Spleen (tissue), 11 donors: Measurements from ENCODE around the gene ACADS. TPM values are rescaled to one million over a fixed set of nuclear protein-coding genes. Genes with fewer than 3 reads are reported as not detected.

Experiments
- DNase-seq: peaks from one replicate; pipeline ENCODE4 v3.0.0-alpha.2; 2020
- H3K27ac ChIP-seq, 8 donors: fragments of 200-600 bp; sonication (generic) in 7 of 8; 1 replicate in 4 of 8; 2 replicates in 4 of 8; pipeline versions ENCODE4 v1.5.0 to v1.8.0; 2016 to 2021; ENCODE audit warnings: inconsistent platforms in 4 of 8, mild to moderate bottlenecking in 4 of 8, moderate library complexity in 1 of 8
- H3K27me3 ChIP-seq, 7 donors: fragments of 200-600 bp; sonication (generic) in 6 of 7; replicated peaks in 1 of 7; 1 replicate in 4 of 7; 2 replicates in 3 of 7; pipeline versions ENCODE4 v1.5.0 to v1.8.0; 2016 to 2021; ENCODE audit warnings: inconsistent platforms in 3 of 7, mild to moderate bottlenecking in 1 of 7
- H3K36me3 ChIP-seq, 6 donors: fragments of 200-600 bp; sonication (generic) in 5 of 6; 1 replicate in 4 of 6; 2 replicates in 2 of 6; pipeline versions ENCODE4 v1.5.0 to v1.8.0; 2016 to 2021; ENCODE audit warnings: inconsistent platforms in 2 of 6
- H3K4me1 ChIP-seq, 6 donors: fragments of 200-600 bp; sonication (generic) in 5 of 6; 1 replicate in 3 of 6; 2 replicates in 3 of 6; pipeline versions ENCODE4 v1.5.0 to v1.8.0; 2016 to 2021; ENCODE audit warnings: inconsistent platforms in 3 of 6
- H3K4me3 ChIP-seq, 8 donors: fragments of 200-600 bp; sonication (generic) in 7 of 8; 1 replicate in 4 of 8; 2 replicates in 4 of 8; pipeline versions ENCODE4 v1.5.0 to v1.8.0; 2016 to 2021; ENCODE audit warnings: inconsistent platforms in 4 of 8, mild to moderate bottlenecking in 4 of 8, moderate library complexity in 2 of 8
- H3K9me3 ChIP-seq, 8 donors: fragments of 200-600 bp; sonication (generic) in 7 of 8; 1 replicate in 4 of 8; 2 replicates in 4 of 8; pipeline versions ENCODE4 v1.5.0 to v1.8.0; 2016 to 2021; ENCODE audit warnings: inconsistent platforms in 4 of 8
- CTCF ChIP-seq, 11 experiments: fragments of 200-600 bp in 7 of 11; fragments of 450-650 bp in 4 of 11; sonication (generic) in 4 of 11; IDR thresholded peaks in 8 of 11; conservative IDR thresholded peaks in 3 of 11; 1 replicate in 7 of 11; 2 replicates in 4 of 11; pipeline versions ENCODE4 v1.4.0 to v1.8.0; 2016 to 2021; ENCODE audit warnings: antibody characterized with exemption in 11 of 11, inconsistent platforms in 4 of 11, mild to moderate bottlenecking in 1 of 11
- POLR2A ChIP-seq, 3 donors: fragments of 450-650 bp; IDR thresholded peaks; one replicate each; pipeline ENCODE4 v1.5.1; 2017; ENCODE audit warnings: antibody characterized with exemption in 3 of 3, mild to moderate bottlenecking in 1 of 3
- POLR2AphosphoS5 ChIP-seq, 3 donors: sonication (generic); formaldehyde crosslinking; IDR thresholded peaks; one replicate each; pipeline ENCODE4 v1.5.1; 2017; ENCODE audit warnings: antibody characterized with exemption in 3 of 3
- whole genome bisulfite sequencing, 5 donors: extraction: QIAGEN DNeasy Blood & Tissue Kit in 3 of 5; methylation state at CpG; one replicate each; pipeline versions ENCODE4 v1.1.5 to v1.1.7; 2013 to 2018; 5-methylcytosine and 5-hydroxymethylcytosine counted together
- intact Hi-C: fragments of 100-400 bp; cut with DNase I; formaldehyde crosslinking; loops from one replicate; pipeline ENCODE4 v1.15.0; 2023; ENCODE audit warnings: low total_unique reads
- polyA plus RNA-seq, 3 donors: library from polyadenylated mRNA; stranded (reverse); fragments of 200-250 nt; gene quantifications; one replicate each; pipeline ENCODE4 v1.2.1, GENCODE V29; 2013
- total RNA-seq, 7 donors: library from RNA; depleted of rRNA in 3 of 7; stranded (reverse); fragments of >200 nt in 3 of 7; fragmentation: NEBNext Ultra II Directional in 4 of 7; extraction: Animal tissue kit (Norgen Biotek cat#: 25700) in 4 of 7; gene quantifications; one replicate each; pipeline versions ENCODE4 v1.1.0 to v1.2.1, GENCODE V29; 2016 to 2021
- donor health status: healthy with polysubstance abuse.
- donor health status: DM: no; HTN: no; CAD: no; lungs with moderate emphysema.
- donor health status: DM: no; HTN: no; CAD: no.
- donor health status: Bipolar disorder and iron deficiency.
- donor health status: healthy.
- donor health status: DM: no; HTN: no; CAD: no.
- donor health status: DM: yes; HTN: yes; CAD: no.

The ACADS gene
- total and polyA plus RNA-seq, 10 donors = 21.2 to 66.4 (median 37.6) TPM

DNA sequence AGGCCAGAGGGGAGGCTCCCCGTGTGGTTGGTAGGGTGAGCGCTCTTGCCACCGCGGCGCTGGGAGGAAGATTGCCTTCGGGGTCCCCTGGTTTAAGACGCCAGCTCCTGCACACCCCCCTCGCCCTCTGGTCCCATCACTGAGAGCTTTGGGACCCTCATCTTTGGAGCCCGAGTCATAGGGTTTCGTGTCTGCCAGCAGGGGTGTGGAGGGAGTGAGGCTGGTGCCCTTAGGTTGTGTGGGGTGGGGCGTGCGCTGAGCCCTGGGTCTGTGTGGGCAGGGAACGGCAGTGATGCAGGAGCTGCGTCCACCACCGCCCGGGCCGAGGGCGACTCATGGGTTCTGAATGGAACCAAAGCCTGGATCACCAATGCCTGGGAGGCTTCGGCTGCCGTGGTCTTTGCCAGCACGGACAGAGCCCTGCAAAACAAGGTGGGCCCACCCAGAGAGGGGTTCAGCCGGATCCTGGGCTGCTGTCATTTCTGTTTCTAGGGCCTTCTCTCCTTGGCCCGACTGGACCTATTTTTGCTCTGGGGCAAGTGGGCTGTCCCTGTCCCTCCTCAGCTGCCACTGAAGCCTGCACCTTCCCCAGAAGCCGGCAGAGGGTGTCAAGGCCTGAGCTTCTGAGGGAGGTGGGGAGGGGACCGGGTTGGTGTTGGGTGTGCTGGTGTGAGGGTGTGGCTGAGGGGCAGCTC lies 12.1 kb downstream of the ACADS start:
- no peaks in the 10 kb centered on the region for H3K27me3 ChIP-seq
- peaks cover 0 to 60% (median 14%) of the 10 kb centered on the region in 6 donors for H3K36me3 ChIP-seq
- no peak overlapping the region for H3K4me3 ChIP-seq
- intact Hi-C loops = no loop called here
- peak; percentile 72 for DNase-seq
- H3K9me3 ChIP-seq = no peaks in the 10 kb centered on the region
- H3K4me1 ChIP-seq = peaks cover 0 to 28% (median 7%) of the 10 kb centered on the region in 6 donors
- TF ChIP-seq POLR2AphosphoS5 (IDR thresholded peaks at IDR 0.05) = no peak
- TF ChIP-seq POLR2A (IDR thresholded peaks at IDR 0.05) = no peak
- TF ChIP-seq CTCF (IDR thresholded peaks at IDR 0.05 in 8 of 11, conservative IDR thresholded peaks at IDR 0.05 in 3 of 11) = peak in 6 of 11 experiments; percentile 26 to 47 (median 42)
- WGBS, 5 donors = 75 to 94% (median 88%) methylated on average over 8 to 25 of the region's 25 CpGs
- H3K27ac ChIP-seq = peak overlapping the region in 1 of 8 donors; percentile 89

DNA sequence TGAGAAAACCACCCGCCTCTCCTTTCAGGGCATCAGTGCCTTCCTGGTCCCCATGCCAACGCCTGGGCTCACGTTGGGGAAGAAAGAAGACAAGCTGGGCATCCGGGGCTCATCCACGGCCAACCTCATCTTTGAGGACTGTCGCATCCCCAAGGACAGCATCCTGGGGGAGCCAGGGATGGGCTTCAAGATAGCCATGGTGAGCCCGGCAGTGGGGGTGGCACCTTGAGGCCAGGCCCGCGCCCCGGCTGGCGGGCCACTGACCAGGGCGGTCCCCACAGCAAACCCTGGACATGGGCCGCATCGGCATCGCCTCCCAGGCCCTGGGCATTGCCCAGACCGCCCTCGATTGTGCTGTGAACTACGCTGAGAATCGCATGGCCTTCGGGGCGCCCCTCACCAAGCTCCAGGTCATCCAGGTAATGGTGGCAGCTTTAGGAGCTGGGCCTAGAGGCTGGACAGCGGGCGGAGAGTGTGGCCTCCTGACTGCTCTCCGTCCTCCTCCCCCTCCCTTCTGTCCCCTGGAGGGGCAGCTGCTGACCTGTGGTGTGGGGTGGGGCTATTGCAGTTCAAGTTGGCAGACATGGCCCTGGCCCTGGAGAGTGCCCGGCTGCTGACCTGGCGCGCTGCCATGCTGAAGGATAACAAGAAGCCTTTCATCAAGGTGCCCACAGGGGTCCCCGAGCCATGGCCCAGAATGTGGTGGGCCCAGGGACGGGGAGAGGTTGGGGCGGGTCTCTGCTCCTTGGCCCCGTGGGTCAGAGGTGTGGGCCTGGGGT lies 12.8 kb downstream of the ACADS start:
- Histone ChIP-seq H3K27ac (peak overlapping the region in 4 of 8 donors; percentile 78 to 89 (median 86)), H3K27me3 (no peaks in the 10 kb centered on the region), H3K4me3 (no peak overlapping the region), H3K4me1 (peaks cover 0 to 28% (median 7%) of the 10 kb centered on the region in 6 donors), H3K9me3 (no peaks in the 10 kb centered on the region), H3K36me3 (peaks cover 0 to 59% (median 14%) of the 10 kb centered on the region in 6 donors)
- intact Hi-C loops = no loop called here
- TF ChIP-seq POLR2AphosphoS5 (IDR thresholded peaks at IDR 0.05) (peak in 2 of 3 donors; percentile 8 to 10), CTCF (IDR thresholded peaks at IDR 0.05 in 8 of 11, conservative IDR thresholded peaks at IDR 0.05 in 3 of 11) (peak in 1 of 11 experiments; percentile 2), POLR2A (IDR thresholded peaks at IDR 0.05) (no peak)
- DNase-seq = peak; percentile 72
- WGBS, 5 donors = 87 to 96% (median 89%) methylated on average over 15 to 31 of the region's 31 CpGs

DNA sequence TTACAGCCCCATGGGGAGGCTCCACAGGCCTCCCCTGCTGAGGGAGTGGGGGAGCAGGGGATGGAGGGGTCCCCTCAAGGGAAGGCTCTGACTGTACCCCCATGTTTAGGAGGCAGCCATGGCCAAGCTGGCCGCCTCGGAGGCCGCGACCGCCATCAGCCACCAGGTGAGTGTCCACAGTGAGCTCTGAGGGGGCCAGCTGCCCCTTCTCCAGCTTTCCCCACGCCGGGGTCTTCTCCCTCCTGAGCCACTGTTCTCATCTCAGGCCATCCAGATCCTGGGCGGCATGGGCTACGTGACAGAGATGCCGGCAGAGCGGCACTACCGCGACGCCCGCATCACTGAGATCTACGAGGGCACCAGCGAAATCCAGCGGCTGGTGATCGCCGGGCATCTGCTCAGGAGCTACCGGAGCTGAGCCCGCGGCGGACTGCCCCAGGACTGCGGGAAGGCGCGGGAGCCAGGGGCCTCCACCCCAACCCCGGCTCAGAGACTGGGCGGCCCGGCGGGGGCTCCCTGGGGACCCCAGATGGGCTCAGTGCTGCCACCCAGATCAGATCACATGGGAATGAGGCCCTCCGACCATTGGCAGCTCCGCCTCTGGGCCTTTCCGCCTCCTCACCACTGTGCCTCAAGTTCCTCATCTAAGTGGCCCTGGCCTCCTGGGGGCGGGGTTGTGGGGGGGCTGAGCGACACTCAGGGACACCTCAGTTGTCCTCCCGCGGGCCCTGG lies 13.6 kb downstream of the ACADS start:
- peaks cover 0 to 28% (median 7%) of the 10 kb centered on the region in 6 donors for H3K4me1 ChIP-seq
- H3K36me3 ChIP-seq = peaks cover 0 to 53% (median 14%) of the 10 kb centered on the region in 6 donors
- H3K27me3 ChIP-seq = no peaks in the 10 kb centered on the region
- DNase-seq = peak; percentile 69
- H3K27ac ChIP-seq = peak overlapping the region in 6 of 8 donors; percentile 13 to 89 (median 81)
- intact Hi-C loops = no loop called here
- H3K4me3 ChIP-seq = no peak overlapping the region
- TF ChIP-seq CTCF (IDR thresholded peaks at IDR 0.05 in 8 of 11, conservative IDR thresholded peaks at IDR 0.05 in 3 of 11) (no peak), POLR2AphosphoS5 (IDR thresholded peaks at IDR 0.05) (no peak), POLR2A (IDR thresholded peaks at IDR 0.05) (no peak)
- H3K9me3 ChIP-seq = no peaks in the 10 kb centered on the region
- 89 to 96% (median 93%) methylated on average over 23 to 38 of the region's 38 CpGs for WGBS, 5 donors
